Measurements from ENCODE around the gene TBXAS1.

TBXAS1 gene

DNA sequence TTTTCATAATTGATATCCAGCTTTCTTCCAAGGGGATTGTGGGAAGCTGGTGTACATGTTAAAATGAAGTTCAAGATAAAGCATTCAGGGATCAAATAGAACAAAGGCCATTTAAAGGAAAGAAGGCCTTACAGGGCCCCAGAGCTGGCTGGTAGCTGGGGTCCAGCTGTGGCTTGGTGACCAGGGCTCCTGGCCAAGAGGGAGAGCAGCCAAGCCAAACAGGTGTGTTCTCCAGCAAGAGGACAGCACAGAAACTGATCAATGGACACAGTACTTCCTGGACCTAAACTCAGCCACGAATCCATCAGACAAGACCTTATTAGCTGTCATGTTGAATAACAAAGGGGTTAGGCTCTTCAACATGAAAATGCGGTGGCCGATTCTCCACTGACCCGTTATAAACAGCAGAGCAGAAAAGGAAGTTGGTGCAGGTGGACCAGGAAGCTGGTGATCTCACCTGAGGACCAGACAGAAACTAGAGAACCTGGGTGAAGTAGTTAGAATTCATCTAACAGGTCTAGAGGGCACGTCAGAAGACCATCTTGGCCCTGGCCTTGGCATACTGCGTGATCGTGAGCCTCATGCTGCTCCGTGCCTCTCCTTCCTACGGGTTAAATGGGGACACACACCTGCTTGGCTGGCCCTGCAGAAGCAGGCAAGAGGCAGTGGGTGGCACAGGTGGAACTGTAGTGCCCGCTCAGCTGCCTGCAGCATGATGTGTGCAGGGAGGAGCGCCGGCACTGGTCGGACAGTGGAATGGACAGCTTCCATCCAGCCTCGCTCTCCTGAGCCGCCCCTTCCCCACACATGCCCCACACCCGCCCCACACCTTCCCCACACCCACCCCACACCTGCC, 179.9 kb downstream of the TBXAS1 start:
- DNase-seq = no peak

- no peak for DNase-seq
Measured at GRCh38 chr7:140009735-140010134, 180.7 kb downstream of the TBXAS1 start.

GRCh38 chr7:140010194-140010895, 181.3 kb downstream of the TBXAS1 start:
- DNase-seq = no peak

DNA sequence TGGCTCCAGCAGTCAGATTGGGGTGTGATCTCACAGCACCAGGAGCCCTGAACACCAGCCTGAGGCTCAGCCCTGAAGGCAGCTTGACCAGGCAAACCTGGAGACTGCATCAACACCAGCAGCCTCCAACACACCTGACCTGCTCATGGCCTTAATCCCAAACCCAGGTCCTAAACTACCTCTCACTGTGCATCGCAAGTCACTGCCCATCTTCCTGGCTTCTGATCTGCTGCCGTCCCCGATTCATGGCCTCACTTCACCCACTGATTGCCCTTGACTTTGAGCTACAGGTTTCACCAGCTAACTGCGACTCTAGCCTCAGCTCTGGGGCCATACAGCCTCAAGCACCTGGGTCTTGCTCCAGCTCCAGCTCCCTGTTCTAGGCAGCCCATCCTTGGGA, 184.6 kb downstream of the TBXAS1 start:
- DNase-seq = no peak

- DNase-seq = no peak
Measured at GRCh38 chr7:140014123-140014522, 185.1 kb downstream of the TBXAS1 start.

DNA sequence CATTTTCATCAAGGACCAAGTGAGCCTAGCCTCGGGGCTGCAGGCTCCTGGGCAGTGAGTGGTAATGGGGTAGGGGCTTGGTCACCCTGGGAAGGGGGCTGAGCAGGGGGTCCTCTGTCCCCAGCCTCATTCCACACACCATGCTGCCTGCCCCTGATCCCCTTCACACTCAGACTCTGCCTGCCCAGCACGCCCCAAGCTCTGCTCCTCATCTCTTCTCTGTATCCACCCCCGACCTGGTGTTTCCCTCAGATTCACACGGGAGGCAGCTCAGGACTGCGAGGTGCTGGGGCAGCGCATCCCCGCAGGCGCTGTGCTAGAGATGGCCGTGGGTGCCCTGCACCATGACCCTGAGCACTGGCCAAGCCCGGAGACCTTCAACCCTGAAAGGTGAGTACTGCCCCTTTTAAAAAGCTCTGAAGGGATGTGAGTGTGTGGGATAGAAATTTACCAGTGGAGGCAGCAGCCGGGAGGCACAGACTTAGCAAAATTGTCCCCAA, 186.5 kb downstream of the TBXAS1 start:
- DNase-seq = no peak

- no peak for DNase-seq
Measured at GRCh38 chr7:140016540-140016939, 187.5 kb downstream of the TBXAS1 start.

- no peak for DNase-seq
Measured at GRCh38 chr7:140017034-140017433, 188.0 kb downstream of the TBXAS1 start.

DNA sequence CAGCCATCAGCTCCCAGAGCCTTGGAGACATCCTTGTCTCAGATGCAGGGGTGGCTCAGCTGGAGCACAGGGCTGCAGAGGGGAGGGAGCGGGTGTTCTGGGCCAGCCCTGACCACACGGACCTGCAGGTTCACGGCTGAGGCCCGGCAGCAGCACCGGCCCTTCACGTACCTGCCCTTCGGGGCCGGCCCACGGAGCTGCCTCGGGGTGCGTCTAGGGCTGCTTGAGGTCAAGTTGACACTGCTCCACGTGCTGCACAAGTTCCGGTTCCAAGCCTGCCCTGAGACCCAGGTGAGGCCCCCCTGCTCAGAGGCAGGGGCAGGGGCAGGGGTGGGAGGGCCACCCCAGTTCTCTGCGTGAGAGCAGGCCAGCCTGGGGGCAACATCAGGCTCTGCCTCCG, 188.5 kb downstream of the TBXAS1 start:
- no peak for DNase-seq

- no peak for DNase-seq
Measured at GRCh38 chr7:140018125-140019043, 189.3 kb downstream of the TBXAS1 start.

DNA sequence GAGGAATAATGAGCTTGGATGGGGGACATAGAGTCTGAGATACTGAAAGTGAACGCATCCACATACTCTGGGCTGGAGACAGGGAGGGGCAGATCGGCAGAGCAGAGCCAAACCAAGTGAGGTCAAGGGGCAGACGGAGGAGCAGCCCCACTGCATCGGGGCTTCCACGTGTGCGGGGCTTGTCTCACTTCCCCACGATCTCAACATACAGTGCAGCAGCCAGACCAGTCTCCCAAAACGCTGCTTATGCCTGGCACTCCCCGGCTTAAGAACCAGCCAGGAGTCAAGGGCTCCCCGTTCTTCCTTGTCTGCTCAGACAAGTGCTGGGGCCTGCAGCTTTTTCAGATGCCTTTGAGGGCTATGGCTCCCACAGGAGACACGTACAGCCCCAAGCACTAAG, 190.1 kb downstream of the TBXAS1 start:
- no peak for DNase-seq

GRCh38 chr7:140019606-140020005, 190.5 kb downstream of the TBXAS1 start:
- no peak for DNase-seq

- DNase-seq = no peak
Measured at GRCh38 chr7:140021603-140022002, 192.5 kb downstream of the TBXAS1 start.

GRCh38 chr7:140022582-140023211, 193.6 kb downstream of the TBXAS1 start:
- DNase-seq = no peak

DNA sequence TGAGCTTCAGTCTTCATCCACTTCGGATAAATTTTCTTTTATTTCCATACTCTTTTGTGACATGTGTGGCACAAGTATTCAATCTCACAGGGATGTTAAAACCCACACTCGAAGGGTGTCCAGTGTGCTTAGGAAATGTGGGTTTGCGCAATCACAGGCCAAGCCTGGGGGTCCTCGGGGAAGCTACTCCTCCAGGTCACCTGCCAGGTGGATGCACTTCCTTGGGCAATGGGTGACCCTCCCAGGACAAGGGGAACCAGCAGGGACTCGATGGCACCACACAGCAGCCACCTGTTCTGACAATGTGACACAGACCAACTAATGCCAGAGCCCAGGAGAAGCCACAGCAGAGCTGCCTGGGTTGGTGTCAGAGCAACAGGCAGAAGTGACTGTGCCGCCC, 194.7 kb downstream of the TBXAS1 start:
- DNase-seq = no peak

GRCh38 chr7:140024585-140024984, 195.5 kb downstream of the TBXAS1 start:
- no peak for DNase-seq

GRCh38 chr7:140025241-140025640, 196.2 kb downstream of the TBXAS1 start:
- DNase-seq = no peak

GRCh38 chr7:140025814-140026433, 196.9 kb downstream of the TBXAS1 start:
- no peak for DNase-seq

DNA sequence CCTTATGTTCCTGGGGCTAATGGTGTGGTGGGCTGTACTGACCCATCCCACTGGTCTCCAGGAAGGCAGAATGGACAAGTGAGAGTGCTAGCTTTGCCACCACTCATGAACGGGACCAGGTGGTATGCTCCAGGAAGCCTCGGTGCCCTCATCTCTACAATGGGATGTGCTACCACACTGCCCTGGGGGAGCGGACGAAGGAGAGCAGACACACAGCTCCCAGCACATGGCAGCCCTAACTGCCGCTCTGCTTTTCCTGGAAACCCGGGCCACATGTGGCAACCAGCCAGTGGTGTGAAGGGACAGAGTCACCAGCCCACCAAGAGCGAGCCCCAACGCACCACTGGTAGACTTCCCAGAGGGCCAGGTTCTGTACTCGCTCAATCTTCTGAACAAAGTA, 197.9 kb downstream of the TBXAS1 start:
- DNase-seq = no peak

DNA sequence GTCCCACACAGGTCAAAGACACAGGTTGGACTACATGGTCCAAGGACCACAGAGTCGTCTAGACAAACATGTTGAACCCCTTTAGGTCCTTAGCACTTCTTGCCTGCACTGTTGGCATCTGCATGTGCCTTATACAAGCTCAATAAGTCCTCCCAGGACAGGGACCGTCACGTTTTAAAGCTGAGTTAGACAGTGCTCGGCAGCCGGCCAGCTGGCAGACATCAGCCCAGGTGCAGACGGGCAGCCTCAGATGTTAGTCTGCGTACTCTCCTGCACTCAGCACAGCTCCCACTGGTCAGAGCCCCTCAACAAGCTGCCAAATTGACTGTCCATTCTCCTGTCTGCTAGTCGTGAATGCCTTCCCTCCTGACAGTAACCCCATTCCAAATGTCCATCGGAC, 198.8 kb downstream of the TBXAS1 start:
- DNase-seq = no peak

DNA sequence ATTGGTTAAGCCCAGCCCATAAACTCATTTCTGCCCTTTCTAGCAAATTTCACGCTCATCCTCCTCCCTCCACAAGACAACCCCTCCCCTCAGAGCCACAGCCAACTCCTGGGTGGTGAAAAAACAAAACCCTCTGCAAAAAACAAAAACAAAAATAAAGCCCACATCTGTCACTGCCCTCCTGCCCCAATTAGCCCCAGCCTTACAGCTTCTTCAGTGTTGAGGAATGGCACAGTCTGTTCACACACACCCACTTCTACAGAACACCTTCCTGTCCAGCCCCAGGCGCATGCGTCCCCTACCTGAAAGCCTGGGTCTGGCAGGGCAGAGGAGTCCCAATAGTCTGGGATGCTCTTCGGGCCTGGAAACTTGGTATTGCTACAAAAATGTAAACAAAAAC, 199.2 kb downstream of the TBXAS1 start:
- no peak for DNase-seq

GRCh38 chr7:140029072-140029471, 200.0 kb downstream of the TBXAS1 start:
- no peak for DNase-seq

Measured in stimulated activated CD4-positive, alpha-beta T cell treated with anti-CD3 and anti-CD28 coated beads, Interleukin-12 subunit alpha, Interleukin-12 subunit beta, amount 100 ng/mL, for 4 hours (primary cell).